ENCODE measurements around the gene RAB27A.

DNA sequence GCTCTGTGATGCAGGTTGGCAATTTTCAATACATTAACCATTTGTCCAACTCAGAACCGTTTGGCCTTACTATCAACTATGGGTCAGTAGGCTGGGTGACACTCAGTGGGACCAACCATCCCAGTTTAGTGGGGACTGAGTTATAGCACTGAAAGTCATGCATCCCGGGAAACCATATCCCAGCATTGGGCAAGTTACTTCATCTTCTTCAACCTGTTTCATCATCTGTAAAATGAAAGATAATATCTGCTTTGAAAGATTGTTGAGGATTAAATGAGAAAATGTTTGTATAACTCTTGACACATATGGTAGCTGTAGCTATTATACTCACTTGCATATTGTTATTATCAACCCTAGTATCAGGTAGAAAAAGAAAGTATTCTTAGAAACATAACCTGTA lies 11.9 kb downstream of the RAB27A start:
- no peak for TF ChIP-seq CTCF (IDR thresholded peaks at IDR 0.05)
- no peak for TF ChIP-seq POLR2A (IDR thresholded peaks at IDR 0.05)
- TF ChIP-seq POLR2AphosphoS5 (IDR thresholded peaks at IDR 0.05), result no peak
